NCI-H82 treated with DMSO at 0.1 percent for 48 hours (cell line): ENCODE results near the gene GAA.
A peak's percentile ranks its signal among the peaks of the same experiment; 100 is the strongest.

Experiments
- DNase-seq: peaks from one replicate; lab custom pipeline; 2025; ENCODE audit not compliant: unreplicated experiment; lab: John Stamatoyannopoulos, UW

The GAA gene

DNA sequence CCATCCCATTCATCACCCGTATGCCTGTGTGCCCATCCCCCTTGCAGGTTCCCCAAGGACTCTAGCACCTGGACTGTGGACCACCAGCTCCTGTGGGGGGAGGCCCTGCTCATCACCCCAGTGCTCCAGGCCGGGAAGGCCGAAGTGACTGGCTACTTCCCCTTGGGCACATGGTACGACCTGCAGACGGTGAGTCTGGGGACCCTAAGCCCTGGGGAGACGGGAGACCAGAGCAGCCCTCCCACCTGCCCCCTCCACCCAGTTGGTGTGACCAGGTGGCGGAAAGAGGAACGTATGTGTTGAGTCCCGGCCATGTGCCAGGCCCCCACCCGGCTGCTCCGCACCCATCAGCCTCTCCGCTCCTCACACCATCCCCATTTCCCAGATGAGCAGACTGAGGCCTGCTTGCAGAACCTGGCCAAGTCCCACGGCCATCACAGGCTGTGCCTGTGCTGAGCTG lies 15.6 kb downstream of the GAA start:
- no peak for DNase-seq

- DNase-seq = no peak
Measured at GRCh38 chr17:80117491-80118401, 16.4 kb downstream of the GAA start.

DNA sequence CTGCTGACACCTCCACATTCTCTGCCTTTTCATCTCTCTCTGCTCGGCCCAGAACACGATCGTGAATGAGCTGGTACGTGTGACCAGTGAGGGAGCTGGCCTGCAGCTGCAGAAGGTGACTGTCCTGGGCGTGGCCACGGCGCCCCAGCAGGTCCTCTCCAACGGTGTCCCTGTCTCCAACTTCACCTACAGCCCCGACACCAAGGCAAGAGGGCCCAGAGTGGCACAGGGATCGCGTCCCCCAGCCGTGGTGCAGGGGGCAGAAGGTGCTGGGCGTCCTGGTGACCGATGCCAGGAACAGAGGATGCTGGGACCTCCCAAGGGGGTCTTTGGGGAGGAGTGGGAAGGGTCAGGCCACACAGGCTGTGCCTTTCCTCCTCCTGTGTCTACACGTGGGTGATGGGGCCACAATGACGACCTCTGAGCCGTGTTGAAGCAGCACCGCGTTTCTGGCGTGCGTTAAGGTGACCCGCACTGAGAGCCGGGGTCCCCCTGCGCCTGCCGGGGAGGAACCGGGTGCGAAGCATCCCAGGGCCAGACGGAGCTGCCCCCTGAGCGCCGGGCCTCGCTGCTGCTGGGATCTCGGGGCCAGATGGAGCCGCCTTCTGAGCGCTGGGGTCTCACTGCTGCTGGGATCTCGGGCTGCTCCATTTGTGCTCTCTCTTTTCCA lies 17.4 kb downstream of the GAA start:
- no peak for DNase-seq

DNA sequence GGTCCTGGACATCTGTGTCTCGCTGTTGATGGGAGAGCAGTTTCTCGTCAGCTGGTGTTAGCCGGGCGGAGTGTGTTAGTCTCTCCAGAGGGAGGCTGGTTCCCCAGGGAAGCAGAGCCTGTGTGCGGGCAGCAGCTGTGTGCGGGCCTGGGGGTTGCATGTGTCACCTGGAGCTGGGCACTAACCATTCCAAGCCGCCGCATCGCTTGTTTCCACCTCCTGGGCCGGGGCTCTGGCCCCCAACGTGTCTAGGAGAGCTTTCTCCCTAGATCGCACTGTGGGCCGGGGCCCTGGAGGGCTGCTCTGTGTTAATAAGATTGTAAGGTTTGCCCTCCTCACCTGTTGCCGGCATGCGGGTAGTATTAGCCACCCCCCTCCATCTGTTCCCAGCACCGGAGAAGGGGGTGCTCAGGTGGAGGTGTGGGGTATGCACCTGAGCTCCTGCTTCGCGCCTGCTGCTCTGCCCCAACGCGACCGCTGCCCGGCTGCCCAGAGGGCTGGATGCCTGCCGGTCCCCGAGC lies 17.9 kb downstream of the GAA start:
- DNase-seq = no peak

DNA sequence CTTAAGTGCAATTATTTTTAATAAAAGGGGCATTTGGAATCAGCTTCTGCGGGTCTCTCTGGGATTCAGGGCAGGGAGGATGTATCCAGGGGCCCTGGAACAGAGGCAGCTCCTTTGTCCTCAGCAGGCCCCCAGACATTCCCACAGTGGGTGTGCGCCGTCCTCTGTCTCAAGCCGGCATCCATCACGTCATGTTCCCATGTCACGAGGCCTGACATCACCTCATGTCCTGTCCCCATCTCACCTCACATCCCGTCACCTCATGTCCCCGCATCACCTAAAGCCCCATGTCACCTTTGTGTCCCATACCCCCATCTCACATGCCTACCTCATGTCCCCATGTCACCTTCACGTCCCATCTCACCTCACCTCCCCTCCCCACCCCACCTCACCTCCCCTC lies 18.5 kb downstream of the GAA start:
- DNase-seq = no peak

DNA sequence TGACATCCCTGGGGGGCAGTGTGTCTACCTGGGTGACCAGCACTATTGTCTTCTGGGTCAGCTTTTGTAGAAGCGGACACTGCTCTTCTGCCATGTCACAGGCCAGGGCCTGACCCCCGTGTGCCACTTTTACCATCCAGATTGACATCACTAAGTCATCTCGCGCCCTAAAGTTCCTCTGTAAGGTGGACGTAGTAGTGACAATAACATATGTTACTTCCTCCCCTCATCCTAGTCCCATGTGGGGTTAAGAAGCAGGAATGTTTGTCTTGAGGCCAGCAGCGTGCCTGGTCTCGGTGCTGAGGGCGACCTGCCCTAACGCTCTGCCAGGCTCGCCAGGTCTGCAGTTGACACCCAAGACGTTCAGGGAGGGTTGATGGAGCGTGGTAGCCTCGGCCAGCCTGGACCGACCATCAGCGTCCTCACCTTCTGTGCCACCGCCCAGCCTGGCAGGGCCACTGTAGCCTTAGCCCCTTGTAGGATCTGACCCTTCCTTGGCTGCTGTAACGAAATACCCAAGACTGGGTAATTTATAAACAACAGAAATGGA lies 20.7 kb downstream of the GAA start:
- no peak for DNase-seq

DNA sequence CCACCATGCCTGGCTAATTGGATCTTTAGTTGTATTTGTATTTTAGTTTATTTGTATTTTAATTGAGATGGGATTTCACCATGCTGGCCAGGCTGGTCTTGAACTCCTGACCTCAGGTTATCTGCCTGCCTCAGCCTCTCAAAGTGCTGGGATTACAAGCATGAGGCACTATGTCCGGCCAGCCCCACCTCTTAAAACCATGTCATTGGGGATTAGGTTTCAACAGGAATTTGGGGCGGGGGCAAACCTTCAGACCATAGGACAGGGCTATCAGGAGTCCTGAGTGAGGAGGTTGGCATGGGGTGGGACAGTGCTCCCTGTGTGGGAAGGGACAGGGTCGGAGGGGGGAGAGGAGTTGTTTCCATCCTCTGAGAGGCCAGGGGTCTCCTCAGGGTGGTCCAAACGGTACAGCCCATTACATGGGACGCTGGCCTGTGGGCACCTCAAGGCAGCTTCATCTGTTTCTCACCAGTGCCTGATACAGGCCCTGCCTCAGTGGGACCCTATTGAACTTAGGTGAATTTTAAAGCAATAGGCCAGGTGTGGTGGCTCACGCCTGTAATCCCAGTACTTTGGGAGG lies 21.6 kb downstream of the GAA start:
- no peak for DNase-seq

DNA sequence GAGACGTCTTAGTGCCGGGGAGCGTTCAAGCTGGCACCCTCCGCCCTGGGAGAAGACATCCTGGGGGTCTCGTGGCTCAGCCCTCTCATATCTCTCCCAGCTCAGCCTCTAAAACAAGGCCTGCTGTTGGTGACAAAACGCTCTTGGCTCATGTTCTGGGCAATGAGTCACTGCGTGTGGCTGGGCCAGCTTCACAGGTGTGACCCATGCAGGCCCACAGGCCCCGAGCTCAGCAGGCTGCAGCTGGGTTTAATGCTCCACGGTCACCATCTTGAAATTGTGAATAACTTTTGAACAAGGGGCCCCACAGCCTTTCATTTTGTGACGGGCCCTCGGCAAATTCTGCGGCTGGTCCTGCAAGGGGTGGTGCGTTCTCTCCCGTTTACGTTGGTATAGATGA lies 22.4 kb downstream of the GAA start:
- DNase-seq = no peak

GRCh38 chr17:80124351-80124981 lies 23.1 kb downstream of the GAA start:
- DNase-seq = peak; percentile 40

- no peak for DNase-seq
Measured at GRCh38 chr17:80125656-80126448, 24.5 kb downstream of the GAA start.

DNA sequence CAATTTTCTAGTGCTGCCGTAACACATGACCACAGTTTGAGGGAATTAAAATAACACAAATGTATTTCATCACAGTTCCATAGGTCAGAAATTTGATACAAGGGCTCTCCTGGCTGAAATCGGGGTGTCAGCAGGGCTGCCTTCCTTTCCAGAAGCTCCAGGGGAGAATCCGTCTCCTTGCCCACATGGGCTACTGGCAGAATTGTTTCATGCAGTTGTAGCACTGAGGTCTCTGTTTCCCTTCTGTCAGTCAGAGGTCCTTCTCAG lies 25.0 kb downstream of the GAA start:
- DNase-seq = no peak

DNA sequence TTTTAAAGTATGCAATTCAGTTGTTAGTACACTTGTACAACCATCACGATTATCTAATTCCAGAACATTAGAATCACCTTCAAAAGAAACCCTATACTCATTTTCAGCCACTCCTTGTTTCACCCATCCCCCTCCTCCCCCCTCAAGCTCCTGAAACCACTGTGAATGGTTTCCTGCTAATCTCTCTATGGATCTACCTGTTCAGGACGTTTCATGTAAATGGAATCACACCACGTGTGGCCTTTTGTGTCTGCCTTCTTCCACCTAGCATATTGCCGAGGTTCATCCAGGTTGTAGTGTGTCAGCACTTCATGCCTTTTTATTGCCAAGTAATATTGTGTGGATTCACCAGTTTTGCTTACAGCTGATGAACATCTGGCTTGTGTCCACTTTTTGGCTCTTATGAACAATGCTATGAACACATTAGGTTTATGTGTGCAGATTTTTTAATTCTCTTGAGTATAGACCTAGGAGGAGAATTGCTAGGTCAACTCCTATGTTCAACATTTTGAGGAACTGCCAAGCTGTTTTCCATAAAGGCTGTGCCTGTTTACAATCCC lies 27.7 kb downstream of the GAA start:
- no peak for DNase-seq

GRCh38 chr17:80130992-80131391 lies 29.6 kb downstream of the GAA start:
- no peak for DNase-seq

DNA sequence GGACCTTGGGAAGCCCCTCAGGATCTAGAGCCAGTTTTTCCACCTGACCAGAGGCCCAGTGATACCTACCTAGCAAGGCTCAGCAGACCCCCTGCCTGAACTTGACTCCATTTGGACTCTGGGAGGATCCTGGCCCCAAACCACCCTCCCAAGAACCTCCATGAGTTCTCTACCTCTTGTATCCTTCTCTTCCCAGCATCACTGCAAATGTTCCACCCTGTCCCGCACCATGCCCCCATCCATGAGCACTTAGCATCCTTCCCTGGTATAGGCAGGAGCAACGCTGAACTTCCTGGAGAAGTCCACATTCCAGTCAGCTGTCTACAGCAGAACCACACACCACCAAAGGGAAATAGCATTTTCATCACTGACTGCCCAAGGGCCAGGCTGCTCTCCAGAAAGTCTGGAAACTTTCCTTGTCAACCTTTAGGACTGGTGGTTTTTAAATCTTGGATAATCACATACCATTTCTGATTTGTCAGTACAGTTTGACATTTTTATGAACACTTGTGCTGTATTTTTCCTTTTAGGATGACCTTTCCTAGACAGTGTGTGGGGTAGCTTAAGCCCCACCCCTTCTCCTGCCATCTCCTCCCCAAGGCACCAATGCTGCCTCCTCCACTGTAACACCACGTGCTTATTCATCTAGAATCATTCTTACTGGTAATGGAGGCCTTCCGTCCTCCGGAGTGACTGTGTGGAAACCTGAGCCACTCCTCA lies 31.7 kb downstream of the GAA start:
- no peak for DNase-seq

GRCh38 chr17:80133626-80133970 lies 32.2 kb downstream of the GAA start:
- DNase-seq = no peak

GRCh38 chr17:80137131-80137530 lies 35.8 kb downstream of the GAA start:
- no peak for DNase-seq

GRCh38 chr17:80138856-80139426 lies 37.6 kb downstream of the GAA start:
- DNase-seq = no peak

- DNase-seq = no peak
Measured at GRCh38 chr17:80141463-80142165, 40.2 kb downstream of the GAA start.

GRCh38 chr17:80142929-80143328 lies 41.5 kb downstream of the GAA start:
- no peak for DNase-seq
